ENCODE measurements around the gene TAF5L. TPM values are rescaled to one million over a fixed set of nuclear protein-coding genes. Genes with fewer than 3 reads are reported as not detected.

Gene TAF5L
- total and polyA plus RNA-seq, 2 of the 4 experiments (the other 2 are of a cell fraction), result 17.9 to 18.6 TPM

- Histone ChIP-seq H2AK5ac (ENCODE audit: low read depth, low read length) (no peak overlapping the region), H2AK9ac (replicated peaks; ENCODE audit: low read depth, low read length, poor library complexity) (no peak overlapping the region), H3K9me3 (ENCODE audit: control insufficient read depth, insufficient read depth, low read length) (no peaks in the 10 kb centered on the region), H3K79me1 (ENCODE audit: low read depth in 1 of 2, low read length in 2 of 2) (no peaks in the 10 kb centered on the region), H4K8ac (ENCODE audit: low read depth in 2 of 2, low read length in 2 of 2) (no peak overlapping the region), H2AFZ (replicated peaks; ENCODE audit: low read length, poor library complexity) (no peak overlapping the region), H3K27me3 (ENCODE audit: control insufficient read depth, insufficient read depth, low read length) (no peaks in the 10 kb centered on the region), H3K9me1 (ENCODE audit: insufficient read depth, low read length) (no peaks in the 10 kb centered on the region), H2BK15ac (ENCODE audit: low read depth, low read length) (no peak overlapping the region), H3K4me2 (ENCODE audit: low read depth, low read length) (no peak overlapping the region), H2BK5ac (ENCODE audit: low read depth, low read length, poor library complexity, severe bottlenecking) (no peak overlapping the region), H3K9ac (ENCODE audit: low read depth, low read length) (no peak overlapping the region), H4K91ac (ENCODE audit: insufficient read depth, low read depth, low read length) (no peak overlapping the region), H2BK20ac (ENCODE audit: low read depth, low read length) (no peak overlapping the region), H3K56ac (ENCODE audit: extremely low read depth, insufficient read depth, low read length) (no peak overlapping the region), H3K4me3 (ENCODE audit: insufficient read depth, low read depth, low read length) (no peak overlapping the region), H3K23ac (ENCODE audit: low read depth, low read length) (no peak overlapping the region), H3K14ac (replicated peaks; ENCODE audit: low read depth, low read length) (no peak overlapping the region), H3K4me1 (ENCODE audit: control insufficient read depth, insufficient read depth, low read length) (no peaks in the 10 kb centered on the region), H4K5ac (ENCODE audit: low read depth, low read length) (no peak overlapping the region), H3K36me3 (ENCODE audit: control insufficient read depth, insufficient read depth, low read length) (no peaks in the 10 kb centered on the region), H3K4ac (ENCODE audit: low read depth, low read length) (no peak overlapping the region), H3K18ac (ENCODE audit: low read depth, low read length) (no peak overlapping the region), H3K27ac (ENCODE audit: insufficient read depth, low read length) (no peak overlapping the region), H2BK120ac (ENCODE audit: low read depth, low read length) (no peak overlapping the region), H4K20me1 (ENCODE audit: insufficient read depth, low read length) (no peaks in the 10 kb centered on the region)
- no peak for DNase-seq
- no TSS peak for BruUV-seq (replicated peaks)
- dilution Hi-C loops (cut with HindIII; ENCODE audit: low sequenced_read_pairs, unreplicated experiment) (no loop called here), in situ Hi-C loops (cut with MboI; ENCODE audit: low sequenced_read_pairs) (no loop called here), intact Hi-C loops (cut with micrococcal nuclease) (no loop called here)
- WGBS, 2 experiments (ENCODE audit: extremely low coverage in 2 of 2, insufficient read length in 1 of 2), result no CpG with 5 or more reads among the region's 2 CpGs
- ChIA-PET CTCF (no interaction called here), POLR2A (ENCODE audit: unreplicated experiment) (no interaction called here)
- TF ChIP-seq POLR2A (IDR thresholded peaks at IDR 0.05; ENCODE audit: low read depth, low read length), result no peak
- no peak for TF ChIP-seq RAD21 (IDR thresholded peaks at IDR 0.05; ENCODE audit: low read length)
- TF ChIP-seq NFE2L2 (IDR thresholded peaks at IDR 0.05; ENCODE audit: low read depth, low read length), result no peak
- no peak for TF ChIP-seq BHLHE40 (IDR thresholded peaks at IDR 0.05; ENCODE audit: low read depth, low read length)
- no peak for TF ChIP-seq CTCF (conservative IDR thresholded peaks at IDR 0.05; ENCODE audit: low read depth, low read length)
- no peak for TF ChIP-seq MAFK (IDR thresholded peaks at IDR 0.05; ENCODE audit: low read depth, low read length)
- TF ChIP-seq MAZ (IDR thresholded peaks at IDR 0.05; ENCODE audit: borderline replicate concordance, low read depth, low read length), result no peak
- TF ChIP-seq RCOR1 (IDR thresholded peaks at IDR 0.05; ENCODE audit: insufficient replicate concordance, low read length), result no peak
- no peak for TF ChIP-seq SMC3 (IDR thresholded peaks at IDR 0.05; ENCODE audit: low read depth, low read length)
- no peak for TF ChIP-seq USF2 (IDR thresholded peaks at IDR 0.05; ENCODE audit: low read depth, low read length)
- no peak for ATAC-seq (ENCODE audit: low read depth)
Measured at GRCh38 chr1:229672246-229672645, 46.3 kb upstream of the TAF5L start.
